OCI-LY3 (cell line): ENCODE results near the gene MKRN1.

Source experiments
- CTCF ChIP-seq: fragments of 200-600, 300-600 bp; sonication (generic); IDR thresholded peaks from 2 replicates; pipeline ENCODE4 v1.5.1; 2014; ENCODE audit warnings: antibody characterized with exemption, low read length, low read depth
- EZH2phosphoT487 ChIP-seq: fragments of 200-600 bp; shearing (Covaris generic); IDR thresholded peaks from 2 replicates; pipeline ENCODE4 v1.6.1; 2018; ENCODE audit warnings: antibody characterized with exemption, mixed run types, low read depth

- no peak for TF ChIP-seq CTCF
- no peak for TF ChIP-seq EZH2phosphoT487
These were observed 30.5 kb upstream of the MKRN1 start for GRCh38 chr7:140509789-140510188.
